ENCODE results near the gene PPM1L. TPM values are rescaled to one million over a fixed set of nuclear protein-coding genes. Genes with fewer than 3 reads are reported as not detected.

Gene PPM1L
- total RNA-seq, 1 experiment from 2014 or later: 13.2 TPM

- H3K4me2 ChIP-seq (ENCODE audit: low read length): no peak overlapping the region
- no peak for TF ChIP-seq TCF7L2 (IDR thresholded peaks at IDR 0.05; ENCODE audit: borderline replicate concordance, extremely low read depth, insufficient read depth, insufficient read length)
- TF ChIP-seq POLR2A (IDR thresholded peaks at IDR 0.05; ENCODE audit: borderline replicate concordance, extremely low read depth, insufficient read depth, insufficient read length): no peak
- no peak for TF ChIP-seq ATF3 (IDR thresholded peaks at IDR 0.05)
- no peak for TF ChIP-seq EZH2phosphoT487 (IDR thresholded peaks at IDR 0.05; ENCODE audit: borderline replicate concordance)
- TF ChIP-seq FOSL1 (IDR thresholded peaks at IDR 0.05; ENCODE audit: low read depth): no peak
- no peak for TF ChIP-seq JUND (IDR thresholded peaks at IDR 0.05)
- no peak for TF ChIP-seq EGR1 (IDR thresholded peaks at IDR 0.05; ENCODE audit: low read depth)
- DNase-seq (ENCODE audit: low read depth, low spot score) (no peak), ATAC-seq (no peak)
- H2AFZ ChIP-seq (ENCODE audit: low read depth, low read length, poor library complexity, severe bottlenecking): no peak overlapping the region
- no peaks in the 10 kb centered on the region for H3K79me2 ChIP-seq (ENCODE audit: insufficient read depth, low read length)
- POLR2A ChIA-PET: no interaction called here
- intact Hi-C loops (cut with micrococcal nuclease): no loop called here
- no peaks in the 10 kb centered on the region for H3K9me2 ChIP-seq (ENCODE audit: insufficient read depth)
- H3K4me3 ChIP-seq (replicated peaks in 1 of 2; ENCODE audit: low read depth in 1 of 2, low read length in 2 of 2): no peak overlapping the region
- no peak overlapping the region for H3K9ac ChIP-seq (ENCODE audit: low read length)
- no peaks in the 10 kb centered on the region for H3K4me1 ChIP-seq (ENCODE audit: control insufficient read depth in 1 of 2, insufficient read depth in 2 of 2, low read length in 2 of 2)
- H4K20me1 ChIP-seq (ENCODE audit: insufficient read depth): no peaks in the 10 kb centered on the region
- RAD21 ChIA-PET (ENCODE audit: low non-redundant PET in 1 of 2, low total read pairs in 2 of 2, uncharacterized antibody in 2 of 2, unreplicated experiment in 2 of 2): no interaction called here
- no TSS peak for BruUV-seq (replicated peaks)
- H3K27ac ChIP-seq (ENCODE audit: low read depth, low read length): no peak overlapping the region
- H3K9me3 ChIP-seq (ENCODE audit: control insufficient read depth in 1 of 2, insufficient read depth in 1 of 2, low read depth in 1 of 2, low read length in 2 of 2): no peaks in the 10 kb centered on the region
- CTCF ChIA-PET: no interaction called here
- no peaks in the 10 kb centered on the region for H3K36me3 ChIP-seq (ENCODE audit: control insufficient read depth in 1 of 2, insufficient read depth in 2 of 2, low read length in 2 of 2)
- H3K27me3 ChIP-seq (ENCODE audit: insufficient read depth, low read length): no peaks in the 10 kb centered on the region
Measured at GRCh38 chr3:160825311-160825800, 69.3 kb downstream of the PPM1L start.

DNA sequence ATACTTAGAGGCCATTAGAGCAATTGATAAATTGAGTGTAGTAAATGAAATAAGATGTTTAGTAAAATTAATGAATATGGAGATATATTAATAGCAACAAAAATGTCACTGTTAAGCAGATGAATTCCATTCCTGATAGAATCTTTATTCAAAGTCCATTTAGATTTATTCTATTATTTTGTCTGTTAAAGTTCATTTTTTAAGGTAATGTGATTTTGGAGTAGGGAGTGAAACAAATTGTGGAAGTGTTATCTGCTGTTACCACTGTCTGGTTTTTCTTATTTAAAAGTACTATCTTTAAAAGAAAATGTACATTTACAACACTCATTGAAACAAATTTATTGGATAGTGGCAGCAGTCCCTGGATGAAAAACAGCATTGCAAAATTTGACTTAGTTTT, 70.4 kb downstream of the PPM1L start:
- RAD21 ChIA-PET (ENCODE audit: low non-redundant PET in 1 of 2, low total read pairs in 2 of 2, uncharacterized antibody in 2 of 2, unreplicated experiment in 2 of 2): no interaction called here
- no peak overlapping the region for H3K4me2 ChIP-seq (ENCODE audit: low read length)
- H3K4me1 ChIP-seq (ENCODE audit: control insufficient read depth in 1 of 2, insufficient read depth in 2 of 2, low read length in 2 of 2): no peaks in the 10 kb centered on the region
- TF ChIP-seq EZH2 (IDR thresholded peaks at IDR 0.05): no peak
- no peak for TF ChIP-seq ELF1 (IDR thresholded peaks at IDR 0.05; ENCODE audit: borderline replicate concordance, low read depth)
- no peak for TF ChIP-seq CEBPB (IDR thresholded peaks at IDR 0.05; ENCODE audit: low read depth)
- no peak for TF ChIP-seq EZH2phosphoT487 (IDR thresholded peaks at IDR 0.05; ENCODE audit: borderline replicate concordance)
- no peak for TF ChIP-seq JUND (IDR thresholded peaks at IDR 0.05)
- TF ChIP-seq POLR2AphosphoS5 (IDR thresholded peaks at IDR 0.05; ENCODE audit: low read depth, low read length): no peak
- no peak for TF ChIP-seq RAD21 (IDR thresholded peaks at IDR 0.05; ENCODE audit: low read depth)
- TF ChIP-seq, protein P1, sequence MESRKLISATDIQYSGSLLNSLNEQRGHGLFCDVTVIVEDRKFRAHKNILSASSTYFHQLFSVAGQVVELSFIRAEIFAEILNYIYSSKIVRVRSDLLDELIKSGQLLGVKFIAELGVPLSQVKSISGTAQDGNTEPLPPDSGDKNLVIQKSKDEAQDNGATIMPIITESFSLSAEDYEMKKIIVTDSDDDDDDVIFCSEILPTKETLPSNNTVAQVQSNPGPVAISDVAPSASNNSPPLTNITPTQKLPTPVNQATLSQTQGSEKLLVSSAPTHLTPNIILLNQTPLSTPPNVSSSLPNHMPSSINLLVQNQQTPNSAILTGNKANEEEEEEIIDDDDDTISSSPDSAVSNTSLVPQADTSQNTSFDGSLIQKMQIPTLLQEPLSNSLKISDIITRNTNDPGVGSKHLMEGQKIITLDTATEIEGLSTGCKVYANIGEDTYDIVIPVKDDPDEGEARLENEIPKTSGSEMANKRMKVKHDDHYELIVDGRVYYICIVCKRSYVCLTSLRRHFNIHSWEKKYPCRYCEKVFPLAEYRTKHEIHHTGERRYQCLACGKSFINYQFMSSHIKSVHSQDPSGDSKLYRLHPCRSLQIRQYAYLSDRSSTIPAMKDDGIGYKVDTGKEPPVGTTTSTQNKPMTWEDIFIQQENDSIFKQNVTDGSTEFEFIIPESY (IDR thresholded peaks at IDR 0.05; ENCODE audit: extremely low read depth, insufficient replicate concordance, low read length): no peak
- no peak for TF ChIP-seq FOSL1 (IDR thresholded peaks at IDR 0.05; ENCODE audit: low read depth)
- TF ChIP-seq, protein P2, sequence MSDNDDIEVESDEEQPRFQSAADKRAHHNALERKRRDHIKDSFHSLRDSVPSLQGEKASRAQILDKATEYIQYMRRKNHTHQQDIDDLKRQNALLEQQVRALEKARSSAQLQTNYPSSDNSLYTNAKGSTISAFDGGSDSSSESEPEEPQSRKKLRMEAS (IDR thresholded peaks at IDR 0.05): no peak
- TF ChIP-seq, protein P3, sequence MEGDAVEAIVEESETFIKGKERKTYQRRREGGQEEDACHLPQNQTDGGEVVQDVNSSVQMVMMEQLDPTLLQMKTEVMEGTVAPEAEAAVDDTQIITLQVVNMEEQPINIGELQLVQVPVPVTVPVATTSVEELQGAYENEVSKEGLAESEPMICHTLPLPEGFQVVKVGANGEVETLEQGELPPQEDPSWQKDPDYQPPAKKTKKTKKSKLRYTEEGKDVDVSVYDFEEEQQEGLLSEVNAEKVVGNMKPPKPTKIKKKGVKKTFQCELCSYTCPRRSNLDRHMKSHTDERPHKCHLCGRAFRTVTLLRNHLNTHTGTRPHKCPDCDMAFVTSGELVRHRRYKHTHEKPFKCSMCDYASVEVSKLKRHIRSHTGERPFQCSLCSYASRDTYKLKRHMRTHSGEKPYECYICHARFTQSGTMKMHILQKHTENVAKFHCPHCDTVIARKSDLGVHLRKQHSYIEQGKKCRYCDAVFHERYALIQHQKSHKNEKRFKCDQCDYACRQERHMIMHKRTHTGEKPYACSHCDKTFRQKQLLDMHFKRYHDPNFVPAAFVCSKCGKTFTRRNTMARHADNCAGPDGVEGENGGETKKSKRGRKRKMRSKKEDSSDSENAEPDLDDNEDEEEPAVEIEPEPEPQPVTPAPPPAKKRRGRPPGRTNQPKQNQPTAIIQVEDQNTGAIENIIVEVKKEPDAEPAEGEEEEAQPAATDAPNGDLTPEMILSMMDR (IDR thresholded peaks at IDR 0.05 in 2 of 3, conservative IDR thresholded peaks at IDR 0.05 in 1 of 3; ENCODE audit: borderline replicate concordance in 1 of 3, insufficient read depth in 1 of 3, low read depth in 2 of 3, low read length in 2 of 3): no peak
- no peak for TF ChIP-seq TCF7L2 (IDR thresholded peaks at IDR 0.05; ENCODE audit: borderline replicate concordance, extremely low read depth, insufficient read depth, insufficient read length)
- no peak for TF ChIP-seq EGR1 (IDR thresholded peaks at IDR 0.05; ENCODE audit: low read depth)
- no peak for TF ChIP-seq CBX3 (IDR thresholded peaks at IDR 0.05; ENCODE audit: low read depth)
- TF ChIP-seq SRF (IDR thresholded peaks at IDR 0.05; ENCODE audit: low read depth): no peak
- no peak for TF ChIP-seq YY1 (IDR thresholded peaks at IDR 0.05; ENCODE audit: extremely low read depth, insufficient replicate concordance, low read depth, low read length)

More for the DNA sequence above, 70.4 kb downstream of the PPM1L start:
- Histone ChIP-seq H3K27ac (ENCODE audit: low read depth, low read length) (no peak overlapping the region), H3K4me3 (replicated peaks in 1 of 2; ENCODE audit: low read depth in 1 of 2, low read length in 2 of 2) (no peak overlapping the region), H3K9me2 (ENCODE audit: insufficient read depth) (no peaks in the 10 kb centered on the region), H4K20me1 (ENCODE audit: insufficient read depth) (no peaks in the 10 kb centered on the region), H3K9ac (ENCODE audit: low read length) (no peak overlapping the region), H2AFZ (ENCODE audit: low read depth, low read length, poor library complexity, severe bottlenecking) (no peak overlapping the region), H3K36me3 (ENCODE audit: control insufficient read depth in 1 of 2, insufficient read depth in 2 of 2, low read length in 2 of 2) (no peaks in the 10 kb centered on the region), H3K27me3 (ENCODE audit: insufficient read depth, low read length) (no peaks in the 10 kb centered on the region), H3K9me3 (ENCODE audit: control insufficient read depth in 1 of 2, insufficient read depth in 1 of 2, low read depth in 1 of 2, low read length in 2 of 2) (no peaks in the 10 kb centered on the region), H3K79me2 (ENCODE audit: insufficient read depth, low read length) (no peaks in the 10 kb centered on the region)
- DNase-seq (ENCODE audit: low read depth, low spot score): no peak
- ChIA-PET CTCF (no interaction called here), POLR2A (no interaction called here)
- no TSS peak for BruUV-seq (replicated peaks)
- intact Hi-C loops (cut with micrococcal nuclease): no loop called here
- no peak for ATAC-seq

Measured in HCT116 (cell line).